ENCODE measurements around the gene POLR2L.

POLR2L gene

DNA sequence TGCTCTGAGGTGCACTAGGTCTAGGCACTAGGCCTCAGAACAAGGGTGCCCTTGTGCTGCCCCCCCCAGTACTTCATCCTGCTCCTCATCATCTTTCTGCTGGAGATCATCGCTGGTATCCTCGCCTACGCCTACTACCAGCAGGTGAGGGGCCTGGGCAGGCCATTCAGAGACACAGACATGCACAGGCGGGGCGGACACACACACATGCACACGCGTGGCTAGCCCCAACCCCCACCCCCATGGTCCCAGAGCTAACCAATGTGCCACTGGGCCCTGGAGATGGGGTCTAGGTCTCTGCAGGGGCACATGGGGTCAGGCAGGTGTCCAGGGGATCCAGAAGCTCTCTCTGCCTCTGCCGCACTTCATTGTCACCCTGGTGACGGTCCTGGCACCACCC, 5.6 kb downstream of the POLR2L start:
- peaks cover 0 to 8% of the 10 kb centered on the region in 2 donors for H3K27me3 ChIP-seq
- peak overlapping the region in 1 of 2 donors; percentile 88 for H3K27ac ChIP-seq
- H3K4me3 ChIP-seq, result no peak overlapping the region
- intact Hi-C loops (cut with DNase I; ENCODE audit: low total_unique reads), result no loop called here
- DNase-seq, result no peak
- H3K9me3 ChIP-seq, result no peaks in the 10 kb centered on the region
- peaks cover 0 to 83% (median 62%) of the 10 kb centered on the region in 4 donors for H3K4me1 ChIP-seq
- TF ChIP-seq, protein P1, sequence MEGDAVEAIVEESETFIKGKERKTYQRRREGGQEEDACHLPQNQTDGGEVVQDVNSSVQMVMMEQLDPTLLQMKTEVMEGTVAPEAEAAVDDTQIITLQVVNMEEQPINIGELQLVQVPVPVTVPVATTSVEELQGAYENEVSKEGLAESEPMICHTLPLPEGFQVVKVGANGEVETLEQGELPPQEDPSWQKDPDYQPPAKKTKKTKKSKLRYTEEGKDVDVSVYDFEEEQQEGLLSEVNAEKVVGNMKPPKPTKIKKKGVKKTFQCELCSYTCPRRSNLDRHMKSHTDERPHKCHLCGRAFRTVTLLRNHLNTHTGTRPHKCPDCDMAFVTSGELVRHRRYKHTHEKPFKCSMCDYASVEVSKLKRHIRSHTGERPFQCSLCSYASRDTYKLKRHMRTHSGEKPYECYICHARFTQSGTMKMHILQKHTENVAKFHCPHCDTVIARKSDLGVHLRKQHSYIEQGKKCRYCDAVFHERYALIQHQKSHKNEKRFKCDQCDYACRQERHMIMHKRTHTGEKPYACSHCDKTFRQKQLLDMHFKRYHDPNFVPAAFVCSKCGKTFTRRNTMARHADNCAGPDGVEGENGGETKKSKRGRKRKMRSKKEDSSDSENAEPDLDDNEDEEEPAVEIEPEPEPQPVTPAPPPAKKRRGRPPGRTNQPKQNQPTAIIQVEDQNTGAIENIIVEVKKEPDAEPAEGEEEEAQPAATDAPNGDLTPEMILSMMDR (IDR thresholded peaks at IDR 0.05), result no peak
- peaks cover 39 to 53% (median 52%) of the 10 kb centered on the region in 3 donors for H3K36me3 ChIP-seq

DNA sequence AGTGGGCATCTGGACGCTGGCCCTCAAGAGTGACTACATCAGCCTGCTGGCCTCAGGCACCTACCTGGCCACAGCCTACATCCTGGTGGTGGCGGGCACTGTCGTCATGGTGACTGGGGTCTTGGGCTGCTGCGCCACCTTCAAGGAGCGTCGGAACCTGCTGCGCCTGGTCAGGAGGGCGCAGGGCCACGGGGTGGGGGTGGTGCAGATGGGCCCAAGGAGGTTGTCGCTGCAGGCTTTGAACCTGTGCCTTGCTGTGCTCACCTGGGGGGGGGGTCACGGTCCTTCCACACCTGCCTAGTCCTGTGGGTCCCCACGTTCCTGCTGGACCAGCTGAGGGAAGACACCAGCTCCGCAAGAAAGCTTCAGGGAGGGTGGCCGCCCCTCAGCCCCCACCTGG, 6.1 kb downstream of the POLR2L start:
- Histone ChIP-seq H3K9me3 (no peaks in the 10 kb centered on the region), H3K4me1 (peaks cover 0 to 83% (median 60%) of the 10 kb centered on the region in 4 donors), H3K4me3 (no peak overlapping the region), H3K36me3 (peaks cover 39 to 53% (median 52%) of the 10 kb centered on the region in 3 donors), H3K27me3 (peaks cover 0 to 10% of the 10 kb centered on the region in 2 donors), H3K27ac (peak overlapping the region in 1 of 2 donors; percentile 88)
- intact Hi-C loops (cut with DNase I; ENCODE audit: low total_unique reads), result no loop called here
- TF ChIP-seq, protein P1 (IDR thresholded peaks at IDR 0.05), result no peak
- no peak for DNase-seq

DNA sequence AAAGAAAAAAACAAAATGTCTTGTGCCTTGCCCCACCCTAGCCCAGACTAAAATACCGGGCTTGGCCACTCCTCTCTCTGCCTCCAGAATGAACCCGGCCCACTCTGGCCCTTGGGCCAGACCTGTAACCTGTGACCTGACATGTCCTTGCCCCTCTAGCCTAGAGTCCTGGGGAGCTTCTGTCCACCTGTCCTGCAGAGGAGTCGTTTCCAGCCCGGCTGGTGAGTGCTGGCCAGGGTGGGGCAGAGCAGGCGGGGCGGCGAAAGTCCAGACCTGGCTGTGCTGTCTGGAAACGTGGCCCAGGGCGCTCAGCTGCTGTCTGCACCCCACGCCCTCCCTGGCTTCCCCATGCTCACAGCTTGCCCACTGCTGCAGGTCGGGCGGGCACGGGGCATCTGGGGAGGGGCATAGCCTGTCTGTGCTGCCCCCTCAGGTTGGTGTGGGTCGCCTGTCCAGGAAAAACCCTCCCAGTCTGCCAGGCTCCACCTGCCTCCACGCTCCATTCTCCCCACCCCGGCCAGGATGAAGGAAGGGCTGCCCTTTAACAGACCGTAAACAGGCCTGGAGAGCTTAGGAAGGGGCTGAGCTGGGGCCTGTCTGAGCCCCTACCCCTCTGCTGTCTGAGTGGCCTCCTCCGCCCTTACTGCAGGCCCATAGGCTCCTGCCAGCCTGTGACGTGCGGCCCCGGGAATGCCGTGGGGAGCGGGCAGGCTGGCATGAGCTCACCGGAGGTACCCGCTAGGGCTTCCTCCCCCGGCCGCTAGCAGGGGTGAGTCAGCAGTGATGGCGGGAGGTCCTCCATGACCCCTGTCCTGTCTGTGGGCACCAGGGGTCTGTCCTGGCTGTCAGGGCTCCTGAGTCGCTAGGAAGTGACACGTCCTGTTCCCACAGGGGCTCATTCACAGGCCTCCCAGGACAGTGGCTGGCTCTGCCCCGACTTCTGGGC, 7.7 kb downstream of the POLR2L start:
- H3K27me3 ChIP-seq, result peaks cover 0 to 25% of the 10 kb centered on the region in 2 donors

DNA sequence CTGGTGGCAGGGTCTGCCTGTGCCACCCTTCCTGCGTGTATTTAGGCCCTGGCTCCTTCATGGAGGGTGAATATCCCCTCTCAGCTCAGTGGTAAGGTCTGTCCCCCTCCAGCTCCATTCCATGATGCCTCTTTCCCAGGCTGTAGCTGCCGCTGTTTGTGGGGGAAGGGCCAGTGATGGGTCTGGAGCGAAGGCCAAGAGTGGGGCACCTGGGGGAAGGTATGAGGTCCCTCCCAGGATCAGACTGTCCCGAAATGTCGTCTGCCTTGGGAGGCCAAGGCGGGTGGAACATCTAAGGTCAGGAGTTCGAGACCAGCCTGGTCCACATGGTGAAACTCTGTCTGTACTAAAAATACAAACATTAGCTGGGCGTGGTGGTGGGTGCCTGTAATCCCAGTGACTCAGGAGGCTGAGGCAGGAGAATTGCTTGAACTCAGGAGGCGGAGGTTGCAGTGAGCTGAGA, 8.4 kb downstream of the POLR2L start:
- DNase-seq, result peak in 1 of 2 donors; percentile 88
- Histone ChIP-seq H3K27ac (peak overlapping the region; percentile 86 to 88), H3K4me1 (peaks cover 0 to 89% (median 68%) of the 10 kb centered on the region in 4 donors), H3K36me3 (peaks cover 27 to 32% (median 32%) of the 10 kb centered on the region in 3 donors), H3K4me3 (peak overlapping the region; percentile 66 to 74), H3K27me3 (peaks cover 0 to 33% of the 10 kb centered on the region in 2 donors), H3K9me3 (no peaks in the 10 kb centered on the region)
- intact Hi-C loops (cut with DNase I; ENCODE audit: low total_unique reads), result no loop called here
- TF ChIP-seq, protein P1 (IDR thresholded peaks at IDR 0.05), result no peak

More for the DNA sequence above, 7.7 kb downstream of the POLR2L start:
- DNase-seq, result peak in 1 of 2 donors; percentile 96
- intact Hi-C loops (cut with DNase I; ENCODE audit: low total_unique reads), result no loop called here
- Histone ChIP-seq H3K4me1 (peaks cover 0 to 85% (median 63%) of the 10 kb centered on the region in 4 donors), H3K4me3 (peak overlapping the region; percentile 66 to 74), H3K36me3 (peaks cover 35 to 40% (median 40%) of the 10 kb centered on the region in 3 donors), H3K9me3 (no peaks in the 10 kb centered on the region), H3K27ac (peak overlapping the region; percentile 86 to 88)
- TF ChIP-seq, protein P1 (IDR thresholded peaks at IDR 0.05), result no peak

DNA sequence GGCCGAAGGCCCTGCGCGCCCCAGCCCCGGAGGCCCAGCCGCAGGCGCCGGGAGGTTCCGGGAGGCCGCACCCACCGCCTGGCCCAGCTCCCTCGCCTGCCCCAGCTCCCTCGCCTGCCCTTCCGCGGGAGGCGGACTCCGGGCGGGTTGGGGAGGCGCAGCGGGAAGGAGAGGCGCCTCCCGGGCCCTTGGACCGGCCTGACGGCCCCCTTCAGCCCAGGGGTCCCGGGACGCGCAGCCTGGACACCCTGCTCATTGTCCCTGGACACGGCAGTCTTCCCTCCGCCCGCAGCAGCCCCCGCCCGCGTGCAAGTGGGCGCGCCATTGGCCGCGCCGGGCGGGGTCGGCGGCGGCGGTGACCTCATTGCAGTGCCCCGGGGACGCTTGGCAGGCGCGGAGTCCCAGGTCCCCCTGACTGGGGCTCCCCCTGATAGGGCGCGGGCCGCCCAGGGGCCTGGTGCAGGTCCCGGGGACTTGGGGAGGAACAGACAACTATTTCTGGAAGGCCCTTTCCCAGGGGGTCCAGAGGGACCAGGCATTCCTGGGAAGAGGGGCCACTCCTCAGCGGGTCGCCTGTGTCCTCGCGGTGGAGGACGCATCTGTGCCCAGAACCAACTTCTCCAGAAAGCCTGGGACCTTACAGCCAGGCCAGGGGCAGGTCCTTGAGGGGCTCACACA, 9.1 kb downstream of the POLR2L start:
- no peak for DNase-seq
- peaks cover 0 to 39% of the 10 kb centered on the region in 2 donors for H3K27me3 ChIP-seq
- peak overlapping the region; percentile 66 to 74 for H3K4me3 ChIP-seq

More for the DNA sequence above, 9.1 kb downstream of the POLR2L start:
- Histone ChIP-seq H3K36me3 (peaks cover 21 to 26% (median 26%) of the 10 kb centered on the region in 3 donors), H3K9me3 (no peaks in the 10 kb centered on the region), H3K4me1 (peaks cover 0 to 89% (median 68%) of the 10 kb centered on the region in 4 donors), H3K27ac (peak overlapping the region; percentile 86 to 88)
- TF ChIP-seq, protein P1 (IDR thresholded peaks at IDR 0.05), result no peak
- intact Hi-C loops (cut with DNase I; ENCODE audit: low total_unique reads), result no loop called here

Data from tibial artery (tissue), 4 donors.